HG02973 (cell line): ENCODE data around the gene CBX5.
"Not testable (repeated sequence)": the region's sequence is repeated elsewhere in the genome, so short reads cannot be mapped to it uniquely, and the experiment has no call there.

ENCODE experiments used
- ATAC-seq: cut with Tn5 transposase; IDR thresholded peaks from one replicate; pipeline ENCODE4 v1.9.1; 2021; ENCODE audit warnings: moderate library complexity; ENCODE audit not compliant: unreplicated experiment

Gene CBX5

GRCh38 chr12:54272214-54272613 is 7.7 kb downstream of the CBX5 start:
- ATAC-seq: no peak

- ATAC-seq: no peak
Measured at GRCh38 chr12:54270345-54270744, 9.6 kb downstream of the CBX5 start.

- ATAC-seq: no peak
Measured at GRCh38 chr12:54266852-54267251, 13.1 kb downstream of the CBX5 start.

GRCh38 chr12:54265364-54265812 is 14.5 kb downstream of the CBX5 start:
- no peak for ATAC-seq

- no peak for ATAC-seq
Measured at GRCh38 chr12:54262403-54262925, 17.5 kb downstream of the CBX5 start.

GRCh38 chr12:54261815-54262402 is 18.0 kb downstream of the CBX5 start:
- ATAC-seq: no peak

- ATAC-seq: peak; percentile 76
Measured at GRCh38 chr12:54259194-54260011, 20.5 kb downstream of the CBX5 start.

- no peak for ATAC-seq
Measured at GRCh38 chr12:54258201-54258681, 21.7 kb downstream of the CBX5 start.

- no peak for ATAC-seq
Measured at GRCh38 chr12:54257332-54257731, 22.6 kb downstream of the CBX5 start.

- ATAC-seq: no peak
Measured at GRCh38 chr12:54253240-54253639, 26.7 kb downstream of the CBX5 start.

- ATAC-seq: no peak
Measured at GRCh38 chr12:54251667-54252284, 28.1 kb downstream of the CBX5 start.

- no peak for ATAC-seq
Measured at GRCh38 chr12:54249489-54249888, 30.4 kb downstream of the CBX5 start.

GRCh38 chr12:54246011-54246641 is 33.8 kb downstream of the CBX5 start:
- no peak for ATAC-seq

GRCh38 chr12:54240971-54241588 is 38.8 kb downstream of the CBX5 start:
- ATAC-seq: no peak

GRCh38 chr12:54240129-54240528 is 39.8 kb downstream of the CBX5 start:
- no peak for ATAC-seq

- no peak for ATAC-seq
Measured at GRCh38 chr12:54239620-54240019, 40.3 kb downstream of the CBX5 start.

GRCh38 chr12:54238531-54238930 is 41.4 kb downstream of the CBX5 start:
- no peak for ATAC-seq

- ATAC-seq: no peak
Measured at GRCh38 chr12:54232790-54233189, 47.1 kb downstream of the CBX5 start.

GRCh38 chr12:54231269-54231668 is 48.7 kb downstream of the CBX5 start:
- ATAC-seq: not testable (repeated sequence)

- no peak for ATAC-seq
Measured at GRCh38 chr12:54230555-54230954, 49.4 kb downstream of the CBX5 start.
